Heart right ventricle (tissue), 16 donors: Measurements from ENCODE around the gene SYNPO. TPM values are rescaled to one million over a fixed set of nuclear protein-coding genes. Genes with fewer than 3 reads are reported as not detected.

ENCODE experiments used
- ATAC-seq, 8 donors: fragments of 200-7000 bp; cut with Tn5 transposase; one replicate each; pipeline ENCODE4 v1.9.1; 2020; ENCODE audit warnings: mild to moderate bottlenecking in 8 of 8, moderate library complexity in 8 of 8, moderate number of reproducible peaks in 1 of 8
- DNase-seq, 2 donors: peaks; one replicate each; pipeline ENCODE4 v3.0.0-alpha.2; 2020
- H3K27ac ChIP-seq, 10 donors: fragments of 200-600 bp; sonication (generic) in 2 of 10; one replicate each; pipeline versions ENCODE4 v1.5.0 to v1.8.0; 2020 to 2022; ENCODE audit warnings: mild to moderate bottlenecking in 3 of 10
- H3K27me3 ChIP-seq, 7 donors: fragments of 200-600 bp; one replicate each; pipeline ENCODE4 v1.8.0; 2021 to 2022; ENCODE audit warnings: mild to moderate bottlenecking in 2 of 7
- H3K36me3 ChIP-seq, 9 donors: fragments of 200-600 bp; sonication (generic) in 1 of 9; one replicate each; pipeline versions ENCODE4 v1.5.0 to v1.8.0; 2020 to 2022; ENCODE audit warnings: mild to moderate bottlenecking in 2 of 9
- H3K4me1 ChIP-seq, 9 donors: fragments of 200-600 bp; sonication (generic) in 1 of 9; one replicate each; pipeline versions ENCODE4 v1.5.0 to v1.8.0; 2020 to 2022; ENCODE audit warnings: mild to moderate bottlenecking in 4 of 9
- H3K4me3 ChIP-seq, 10 donors: fragments of 200-600 bp; sonication (generic) in 2 of 10; one replicate each; pipeline versions ENCODE4 v1.5.0 to v1.8.0; 2020 to 2022; ENCODE audit warnings: mild to moderate bottlenecking in 7 of 10, moderate library complexity in 2 of 10
- H3K9me3 ChIP-seq, 11 donors: fragments of 200-600 bp in 10 of 11; sonication (generic) in 2 of 11; one replicate each; pipeline versions ENCODE4 v1.5.0 to v1.8.0; 2013 to 2022; ENCODE audit warnings: mild to moderate bottlenecking in 2 of 11, control low read depth in 1 of 11, moderate library complexity in 1 of 11
- WGBS, 2 donors: extraction: QIAGEN DNeasy Blood & Tissue Kit; methylation state at CpG; one replicate each; pipeline ENCODE4 v1.1.7; 2013; ENCODE audit warnings: inconsistent platforms in 1 of 2; 5-methylcytosine and 5-hydroxymethylcytosine counted together
- intact Hi-C, 10 donors: fragments of 100-400 bp; cut with DNase I; formaldehyde crosslinking; loops; one replicate each; pipeline versions ENCODE4 v1.11.1 to v1.14.2; 2022
- polyA plus RNA-seq, 2 donors: library from polyadenylated mRNA; stranded (reverse); fragments of 200-250 nt; gene quantifications; one replicate each; pipeline ENCODE4 v1.2.3, GENCODE V29; 2013
- total RNA-seq, 10 donors: library from RNA; stranded (reverse); fragmentation: NEBNext Ultra II Directional in 3 of 10; extraction: Animal tissue kit (Norgen Biotek cat#: 25700) in 3 of 10; gene quantifications; one replicate each; pipeline versions ENCODE4 v1.2.1 to v1.2.4, GENCODE V29; 2021 to 2023
- TF ChIP-seq, protein P1 (sequence below), 9 donors: fragments of 200-600 bp; sonication (generic) in 2 of 9; IDR thresholded peaks; one replicate each; pipeline versions ENCODE4 v1.5.0 to v1.8.0; 2021 to 2022; ENCODE audit warnings: antibody characterized with exemption in 9 of 9, mild to moderate bottlenecking in 5 of 9, moderate library complexity in 1 of 9
- donor health status: Arrhythmogenic right ventricular cardiomyopathy.
- donor health status: ischemic (EF 13 %, LVEDD 7.1; RV severe dilation, severe dysfunction).
- donor health status: healthy with polysubstance abuse.
- donor health status: DM: no; HTN: yes; CAD: no.
- donor health status: DM: no; HTN: no; CAD: no.
- donor health status: ischemic (EF 25% LVEDD 6.9; RV normal size, moderate dysfunction).
- donor health status: ischemic (EF 25% LVEDD 5.7; RV mildly dilated, moderate dysfunction).
- donor health status: healthy.
- donor health status: DM: yes; HTN: yes; CAD: no.
- donor health status: Ischemic cardiomyopathy.
- donor health status: ischemic (EF 35%, LVEDD 5.7; RV mildly dilated, moderate dysfunction).
- donor health status: nonischemic (EF 11% LVEDD 7.7; RV severe dilation, severe dysfunction).
- donor health status: DM: yes; HTN: yes; CAD: no.
- donor health status: PGD.
- donor health status: ischemic (EF 29% LVEDD 5.4; RV normal size, mild dysfunction).
- donor health status: nonischemic (EF 23%, LVEDD 6.1; RV moderate dilation, normal function).

Gene SYNPO
- total and polyA plus RNA-seq, 12 donors, result 129 to 777 (median 652) TPM

DNA sequence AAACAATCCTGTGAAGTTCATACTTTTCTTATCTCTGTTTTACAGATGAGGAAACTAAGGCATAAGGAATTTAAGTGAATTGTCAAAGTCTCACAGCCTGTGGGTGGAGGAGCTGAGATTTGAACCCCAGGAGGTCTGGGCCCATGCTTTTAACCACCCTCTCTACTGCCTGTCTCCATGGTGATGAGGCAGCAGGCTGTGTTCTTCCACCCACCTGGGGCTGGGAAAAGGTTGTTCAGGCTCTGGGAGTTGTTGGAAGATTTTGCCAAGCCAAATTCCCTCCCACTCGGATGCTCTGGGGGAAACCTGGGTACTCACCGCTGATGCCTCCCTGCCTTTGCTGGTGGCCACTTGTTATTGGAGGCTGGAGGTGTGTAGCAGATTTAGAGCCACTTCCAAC, 18.3 kb upstream of the SYNPO start:
- Histone ChIP-seq H3K9me3 (no peaks in the 10 kb centered on the region), H3K4me3 (no peak overlapping the region), H3K27ac (peak overlapping the region in 9 of 10 donors; percentile 14 to 100 (median 97)), H3K36me3 (no peaks in the 10 kb centered on the region), H3K27me3 (peaks cover 0 to 20% (median 0%) of the 10 kb centered on the region in 7 donors), H3K4me1 (peaks cover 34 to 90% (median 81%) of the 10 kb centered on the region in 9 donors)
- 77% methylated on average over 2 of the region's 2 CpGs for WGBS, 2 donors
- intact Hi-C loops, result no loop called here
- DNase-seq (no peak), ATAC-seq (no peak)
- TF ChIP-seq, protein P1, sequence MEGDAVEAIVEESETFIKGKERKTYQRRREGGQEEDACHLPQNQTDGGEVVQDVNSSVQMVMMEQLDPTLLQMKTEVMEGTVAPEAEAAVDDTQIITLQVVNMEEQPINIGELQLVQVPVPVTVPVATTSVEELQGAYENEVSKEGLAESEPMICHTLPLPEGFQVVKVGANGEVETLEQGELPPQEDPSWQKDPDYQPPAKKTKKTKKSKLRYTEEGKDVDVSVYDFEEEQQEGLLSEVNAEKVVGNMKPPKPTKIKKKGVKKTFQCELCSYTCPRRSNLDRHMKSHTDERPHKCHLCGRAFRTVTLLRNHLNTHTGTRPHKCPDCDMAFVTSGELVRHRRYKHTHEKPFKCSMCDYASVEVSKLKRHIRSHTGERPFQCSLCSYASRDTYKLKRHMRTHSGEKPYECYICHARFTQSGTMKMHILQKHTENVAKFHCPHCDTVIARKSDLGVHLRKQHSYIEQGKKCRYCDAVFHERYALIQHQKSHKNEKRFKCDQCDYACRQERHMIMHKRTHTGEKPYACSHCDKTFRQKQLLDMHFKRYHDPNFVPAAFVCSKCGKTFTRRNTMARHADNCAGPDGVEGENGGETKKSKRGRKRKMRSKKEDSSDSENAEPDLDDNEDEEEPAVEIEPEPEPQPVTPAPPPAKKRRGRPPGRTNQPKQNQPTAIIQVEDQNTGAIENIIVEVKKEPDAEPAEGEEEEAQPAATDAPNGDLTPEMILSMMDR (IDR thresholded peaks at IDR 0.05), result no peak

DNA sequence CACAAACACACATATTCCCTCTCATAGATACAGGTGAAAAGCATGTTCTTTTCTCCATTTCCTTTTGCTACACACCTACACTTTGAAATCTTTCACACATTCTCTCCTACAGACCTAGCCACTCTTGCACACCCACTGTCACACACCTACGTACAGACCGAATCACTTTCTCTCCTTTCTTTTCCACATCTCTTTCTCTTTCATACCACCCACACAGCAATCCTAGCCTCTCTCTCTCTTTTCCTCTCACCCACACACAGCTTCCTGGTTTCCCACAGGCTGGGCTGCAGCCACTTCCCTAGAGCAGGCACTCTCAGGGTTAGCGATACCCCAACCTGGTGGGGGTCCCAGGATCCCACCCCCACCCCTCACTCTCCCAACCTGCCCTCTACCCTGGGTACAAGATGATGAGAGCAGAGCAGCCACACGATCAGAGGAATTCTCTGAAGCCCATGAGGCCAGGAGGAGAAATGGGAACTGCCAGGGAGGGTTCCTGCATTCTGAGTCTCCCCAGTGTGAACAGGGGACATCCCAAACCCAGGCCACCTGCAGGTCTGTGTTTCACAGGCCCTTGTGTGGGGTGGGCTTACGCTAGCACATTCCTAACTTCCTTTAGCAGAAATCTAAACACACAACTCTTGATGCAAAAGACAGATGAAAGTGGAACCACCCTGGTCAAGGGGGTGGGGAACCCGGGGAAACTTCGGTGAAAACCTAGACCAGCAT, 17.1 kb upstream of the SYNPO start:
- intact Hi-C loops, result no loop called here
- H3K4me1 ChIP-seq, result peaks cover 26 to 88% (median 77%) of the 10 kb centered on the region in 9 donors
- no peaks in the 10 kb centered on the region for H3K9me3 ChIP-seq
- WGBS, 2 donors, result 49 to 54% methylated on average over 7 of the region's 7 CpGs
- no peaks in the 10 kb centered on the region for H3K36me3 ChIP-seq
- peaks cover 0 to 20% (median 0%) of the 10 kb centered on the region in 7 donors for H3K27me3 ChIP-seq
- DNase-seq (no peak), ATAC-seq (no peak)
- H3K27ac ChIP-seq, result peak overlapping the region; percentile 94 to 100 (median 98)
- TF ChIP-seq, protein P1 (IDR thresholded peaks at IDR 0.05), result no peak
- peak overlapping the region in 6 of 10 donors; percentile 64 to 99 (median 86) for H3K4me3 ChIP-seq

DNA sequence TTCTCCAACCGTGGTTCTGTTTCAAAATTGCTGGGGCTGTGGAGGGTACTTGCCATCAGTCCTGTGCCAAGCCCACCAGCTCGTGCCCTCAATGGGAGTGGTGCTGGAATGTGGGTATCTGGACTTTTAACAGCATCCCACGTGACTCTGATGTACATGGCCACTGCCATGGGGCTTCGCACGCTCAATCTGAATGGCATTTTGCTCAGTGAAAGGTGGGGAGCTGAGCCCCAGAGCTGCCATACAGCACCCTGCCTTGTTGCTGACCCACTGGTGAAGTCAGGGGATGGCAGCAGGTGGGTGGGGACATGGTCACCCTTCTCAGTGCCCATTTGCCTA, 16.6 kb upstream of the SYNPO start:
- 45 to 52% methylated on average over 5 of the region's 5 CpGs for WGBS, 2 donors
- peak overlapping the region; percentile 1 to 99 (median 82) for H3K4me3 ChIP-seq
- DNase-seq (no peak), ATAC-seq (no peak)
- H3K4me1 ChIP-seq, result peaks cover 20 to 88% (median 77%) of the 10 kb centered on the region in 9 donors
- H3K36me3 ChIP-seq, result peaks cover 0 to 2% (median 0%) of the 10 kb centered on the region in 9 donors
- no peaks in the 10 kb centered on the region for H3K9me3 ChIP-seq
- TF ChIP-seq, protein P1 (IDR thresholded peaks at IDR 0.05), result no peak
- intact Hi-C loops, result loop anchor here in 2 of 10 donors (2.0 kb wide), 1 partner anchor 17 kb away; the partner anchor contains the start of gene SYNPO (in 2 of the 2)
- H3K27me3 ChIP-seq, result peaks cover 0 to 20% (median 0%) of the 10 kb centered on the region in 7 donors
- peak overlapping the region; percentile 94 to 100 (median 98) for H3K27ac ChIP-seq

DNA sequence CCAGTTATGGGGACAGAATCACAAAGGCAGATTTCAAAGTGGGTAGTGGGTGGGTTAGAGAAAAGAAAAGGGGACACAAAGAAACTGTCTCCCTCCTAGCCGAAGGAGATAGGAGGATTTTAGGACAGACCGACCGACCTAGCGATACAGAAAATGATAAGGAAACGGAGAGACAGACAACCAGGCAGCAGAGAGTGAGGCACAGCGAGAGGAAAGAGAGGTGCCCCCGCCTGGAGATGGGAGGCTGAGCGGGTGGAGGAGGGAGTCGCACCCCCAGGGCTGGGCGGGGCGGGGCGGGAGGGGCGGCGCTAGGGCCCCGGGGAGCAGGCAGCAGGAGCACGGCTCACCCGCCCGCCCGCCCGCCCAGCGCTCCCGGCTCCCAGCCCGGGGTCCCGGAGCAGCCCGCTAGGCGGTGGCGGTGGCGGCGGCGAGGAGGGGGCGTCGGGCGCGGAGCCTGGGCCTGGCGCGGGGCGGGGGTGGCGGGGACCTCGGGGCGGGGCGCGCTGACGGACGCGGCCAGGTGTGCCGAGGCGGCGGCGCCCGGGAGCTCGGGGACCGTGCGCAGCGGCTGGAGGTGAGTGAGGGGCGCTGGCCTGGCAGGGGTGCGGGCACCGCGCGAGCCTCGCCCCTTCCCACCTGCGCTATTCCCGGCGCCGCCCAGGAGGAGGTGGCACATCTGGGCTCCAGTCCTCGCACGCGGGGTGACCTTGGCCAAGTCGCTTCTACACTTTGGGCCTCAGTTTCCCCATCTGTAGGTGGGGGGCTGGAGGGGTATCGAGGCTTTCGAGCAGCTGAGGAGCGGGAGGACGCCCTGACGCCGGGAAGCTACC, 15.9 kb upstream of the SYNPO start:
- ATAC-seq, result peak; percentile 16 to 56 (median 20)
- Histone ChIP-seq H3K36me3 (peaks cover 0 to 9% (median 0%) of the 10 kb centered on the region in 9 donors), H3K27me3 (peaks cover 0 to 20% (median 0%) of the 10 kb centered on the region in 7 donors), H3K27ac (peak overlapping the region; percentile 94 to 100 (median 98)), H3K4me1 (peaks cover 20 to 88% (median 77%) of the 10 kb centered on the region in 9 donors), H3K9me3 (no peaks in the 10 kb centered on the region), H3K4me3 (peak overlapping the region; percentile 64 to 99 (median 84))
- TF ChIP-seq, protein P1 (IDR thresholded peaks at IDR 0.05), result peak in 4 of 9 donors; percentile 16 to 46 (median 26)
- WGBS, 2 donors, result 7% methylated on average over 48 to 70 of the region's 74 CpGs
- intact Hi-C loops, result loop anchor here in 4 of 10 donors (2.0 to 5.0 kb wide), 2 partner anchors 16 to 32 kb away; partner anchors contain the start of gene SYNPO (in 2 of the 4)
- DNase-seq, result peak in 1 of 2 donors; percentile 60
